GM10266 (cell line): ENCODE data around the gene PKP2.
A peak's percentile ranks its signal among the peaks of the same experiment; 100 is the strongest.

Experiments used
- DNase-seq: peaks from one replicate; pipeline ENCODE4 v3.0.0; 2012; ENCODE audit errors: extremely low spot score
- TF ChIP-seq, protein P1 (sequence below): IDR thresholded peaks from 2 replicates; pipeline ENCODE4 v1.5.1; 2012; ENCODE audit warnings: mild to moderate bottlenecking, low read depth; ENCODE audit not compliant: control insufficient read depth, insufficient read depth; ENCODE audit errors: missing control alignments

PKP2 gene

DNA sequence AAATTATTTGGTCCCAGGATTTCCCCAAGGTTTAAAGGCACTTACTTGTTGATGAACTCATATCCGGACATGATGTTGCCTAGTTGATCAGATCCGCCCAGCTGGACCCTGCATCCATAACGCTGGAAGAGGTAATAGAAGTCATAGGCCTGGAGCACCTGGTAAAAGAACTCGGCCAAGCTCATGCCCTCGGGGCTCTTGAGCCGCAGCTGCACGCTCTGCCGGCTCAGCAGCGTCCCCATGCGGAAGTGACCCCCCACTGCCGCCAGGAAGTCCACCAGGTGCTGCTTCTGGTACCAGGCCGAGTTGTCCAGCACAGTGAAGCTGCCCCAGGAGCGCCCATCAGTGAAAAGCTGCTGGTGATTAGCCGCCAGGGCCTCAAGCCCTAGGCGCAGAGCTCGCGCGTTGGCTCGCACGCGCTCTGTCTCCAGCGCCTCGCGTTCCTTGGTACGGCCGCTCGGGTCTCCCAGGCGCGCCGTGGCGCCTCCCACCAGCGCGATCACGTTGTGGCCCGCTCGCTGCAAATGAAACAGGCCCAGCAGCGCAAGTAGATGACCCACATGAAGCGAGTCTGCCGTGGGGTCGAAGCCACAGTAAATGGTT is 141.4 kb downstream of the PKP2 start:
- DNase-seq = peak; percentile 62
- TF ChIP-seq, protein P1, sequence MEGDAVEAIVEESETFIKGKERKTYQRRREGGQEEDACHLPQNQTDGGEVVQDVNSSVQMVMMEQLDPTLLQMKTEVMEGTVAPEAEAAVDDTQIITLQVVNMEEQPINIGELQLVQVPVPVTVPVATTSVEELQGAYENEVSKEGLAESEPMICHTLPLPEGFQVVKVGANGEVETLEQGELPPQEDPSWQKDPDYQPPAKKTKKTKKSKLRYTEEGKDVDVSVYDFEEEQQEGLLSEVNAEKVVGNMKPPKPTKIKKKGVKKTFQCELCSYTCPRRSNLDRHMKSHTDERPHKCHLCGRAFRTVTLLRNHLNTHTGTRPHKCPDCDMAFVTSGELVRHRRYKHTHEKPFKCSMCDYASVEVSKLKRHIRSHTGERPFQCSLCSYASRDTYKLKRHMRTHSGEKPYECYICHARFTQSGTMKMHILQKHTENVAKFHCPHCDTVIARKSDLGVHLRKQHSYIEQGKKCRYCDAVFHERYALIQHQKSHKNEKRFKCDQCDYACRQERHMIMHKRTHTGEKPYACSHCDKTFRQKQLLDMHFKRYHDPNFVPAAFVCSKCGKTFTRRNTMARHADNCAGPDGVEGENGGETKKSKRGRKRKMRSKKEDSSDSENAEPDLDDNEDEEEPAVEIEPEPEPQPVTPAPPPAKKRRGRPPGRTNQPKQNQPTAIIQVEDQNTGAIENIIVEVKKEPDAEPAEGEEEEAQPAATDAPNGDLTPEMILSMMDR = peak; percentile 94

DNA sequence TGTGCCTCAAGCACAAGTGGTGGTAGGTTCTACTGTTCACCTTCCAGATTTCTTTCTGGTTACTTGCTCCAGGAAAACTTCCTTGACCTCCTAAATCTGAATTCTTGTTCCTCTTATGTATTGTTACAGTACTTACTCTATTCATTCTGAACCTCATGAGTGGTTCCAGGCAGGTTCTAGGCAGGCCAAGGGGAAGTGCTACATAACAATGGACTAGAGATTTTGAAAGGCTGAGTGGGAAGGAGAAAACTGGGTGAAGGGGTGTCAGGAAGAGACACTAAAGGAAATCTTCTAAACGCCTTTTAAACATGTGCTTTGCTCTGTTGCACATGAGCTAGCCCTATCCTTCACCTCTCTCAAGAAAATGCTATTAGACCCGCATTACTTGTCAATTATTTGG is 142.5 kb downstream of the PKP2 start:
- TF ChIP-seq, protein P1 = no peak
- DNase-seq = no peak

DNA sequence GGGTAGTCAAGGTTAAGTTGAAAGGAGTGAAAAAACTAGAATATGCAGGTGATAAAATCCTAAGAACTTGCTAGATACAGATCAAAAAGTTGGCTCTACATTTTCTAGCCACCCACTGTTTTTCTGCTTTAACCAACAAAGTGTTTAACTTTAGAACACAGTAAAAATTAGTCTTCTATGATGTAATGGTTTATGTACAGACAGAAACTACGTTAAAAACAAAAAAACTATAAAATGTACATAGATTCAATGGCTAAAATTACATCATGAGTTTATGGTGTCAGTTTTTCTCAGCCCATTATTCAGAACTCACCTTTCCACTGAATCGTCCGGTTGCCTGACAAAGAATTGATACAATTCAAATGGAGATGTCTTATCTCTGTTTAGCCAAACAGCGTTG is 143.0 kb downstream of the PKP2 start:
- DNase-seq = no peak
- TF ChIP-seq, protein P1 = no peak

DNA sequence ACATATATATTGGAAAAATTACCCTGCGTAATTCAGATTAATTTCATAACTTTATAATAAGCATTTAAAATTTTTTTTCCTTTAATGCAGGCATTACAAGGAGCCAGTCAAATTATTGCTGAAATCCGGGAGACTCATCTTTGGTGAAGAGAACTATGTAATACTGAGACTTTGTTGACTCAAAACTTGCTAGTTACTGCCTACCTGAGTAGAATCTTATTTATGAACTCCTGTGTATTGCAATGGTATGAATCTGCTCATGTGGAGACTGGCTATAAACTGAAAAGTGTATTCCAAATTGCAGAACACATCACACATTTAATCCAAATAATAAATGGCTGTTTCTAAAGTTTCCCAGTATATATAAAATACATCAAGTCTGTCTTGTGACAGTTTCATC is 153.3 kb downstream of the PKP2 start:
- DNase-seq = no peak
- TF ChIP-seq, protein P1 = no peak

DNA sequence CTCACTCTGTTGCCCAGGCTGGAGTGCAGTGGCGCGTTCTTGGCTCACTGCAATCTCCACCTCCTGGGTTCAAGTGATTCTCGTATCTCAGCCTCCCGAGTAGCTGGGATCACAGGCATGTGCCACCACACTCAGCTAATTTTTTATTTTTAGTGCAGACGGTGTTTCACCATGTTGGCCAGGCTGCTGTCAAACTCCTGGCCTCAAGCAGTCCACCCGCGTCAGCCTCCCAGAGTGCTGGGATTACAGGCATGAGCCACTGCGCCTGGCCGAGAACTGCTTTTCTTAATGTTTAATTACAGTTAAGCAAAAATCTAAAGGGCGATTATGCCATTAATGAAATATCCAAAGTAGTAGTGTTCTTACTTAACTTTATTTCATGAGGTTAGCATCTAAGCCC is 154.4 kb downstream of the PKP2 start:
- TF ChIP-seq, protein P1 = no peak
- DNase-seq = no peak
